Activated CD8-positive, alpha-beta memory T cell treated with anti-CD3 and anti-CD28 coated beads, Interleukin-2, amount 10 ng/mL, durations not matched to agents 7 days and 5 days (primary cell): ENCODE data around the gene TMEM240. TPM values are rescaled to one million over a fixed set of nuclear protein-coding genes. Genes with fewer than 3 reads are reported as not detected.
A peak's percentile ranks its signal among the peaks of the same experiment; 100 is the strongest.
"Not testable (repeated sequence)": the region's sequence is repeated elsewhere in the genome, so short reads cannot be mapped to it uniquely, and the experiment has no call there.

ENCODE experiments used
- ATAC-seq: fragments of 150-1000 bp; cut with Tn5 transposase; one replicate; pipeline ENCODE4 v1.10.0; 2021; ENCODE audit warnings: moderate library complexity
- CTCF ChIA-PET: fragments of 350-600 bp; sonication (Branson Sonifier 250); formaldehyde crosslinking; loops from one replicate; lab custom pipeline; 2021; ENCODE audit warnings: antibody characterized with exemption; lab: Charles Lee
- DNase-seq: peaks from one replicate; pipeline ENCODE4 v3.0.0-alpha.2; 2020
- H3K27ac Mint-ChIP-seq: one replicate; pipeline ENCODE4 v1.8.0; 2021; ENCODE audit warnings: mild to moderate bottlenecking, mixed read lengths
- H3K27me3 Mint-ChIP-seq: one replicate; pipeline ENCODE4 v1.8.0; 2021; ENCODE audit warnings: mixed read lengths
- H3K36me3 Mint-ChIP-seq: one replicate; pipeline ENCODE4 v1.8.0; 2021; ENCODE audit warnings: mild to moderate bottlenecking, mixed read lengths
- H3K4me1 Mint-ChIP-seq: one replicate; pipeline ENCODE4 v1.8.0; 2021; ENCODE audit warnings: mixed read lengths
- H3K4me3 Mint-ChIP-seq: one replicate; pipeline ENCODE4 v1.8.0; 2021; ENCODE audit warnings: mild to moderate bottlenecking, moderate library complexity, mixed read lengths
- H3K9me3 Mint-ChIP-seq: one replicate; pipeline ENCODE4 v1.8.0; 2022; ENCODE audit warnings: low read depth, mixed read lengths
- total RNA-seq, 2 experiments: library from RNA; stranded (reverse); gene quantifications; one replicate each; pipeline ENCODE4 v1.2.3, GENCODE V29; 2021

TMEM240 gene
- total RNA-seq, 2 experiments from 2014 or later: 0.38 to 0.61 TPM

DNA sequence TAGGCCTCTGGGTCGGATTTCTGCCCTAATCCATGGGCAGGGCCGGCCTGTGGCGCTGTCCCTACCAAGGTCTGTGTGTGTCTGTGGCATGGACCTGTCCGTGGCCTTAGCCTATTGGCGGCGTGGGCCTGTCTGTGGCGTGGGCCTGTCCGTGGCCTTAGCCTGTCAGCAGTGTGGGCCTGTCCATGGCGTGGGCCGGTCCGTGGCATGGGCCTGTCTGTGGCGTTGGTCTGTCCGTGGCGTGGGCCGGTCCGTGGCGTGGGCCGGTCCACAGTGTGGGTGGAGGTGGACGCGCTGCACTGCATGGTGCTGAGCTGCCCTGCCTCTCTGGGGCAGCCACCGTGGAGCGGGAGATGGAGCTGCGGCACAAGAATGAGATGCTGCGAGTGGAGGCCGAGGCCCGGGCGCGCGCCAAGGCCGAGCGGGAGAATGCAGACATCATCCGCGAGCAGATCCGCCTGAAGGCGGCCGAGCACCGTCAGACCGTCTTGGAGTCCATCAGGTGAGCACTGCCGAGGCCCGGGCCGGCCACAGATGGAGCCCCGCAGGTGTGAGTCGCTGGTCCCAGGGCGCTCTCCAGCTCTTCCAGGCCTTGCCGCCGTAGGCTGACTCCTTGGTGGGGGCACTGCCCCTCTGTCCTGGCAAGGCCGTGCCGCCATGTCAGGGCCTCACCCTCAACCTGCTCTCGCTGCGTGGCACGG lies 20.5 kb downstream of the TMEM240 start:
- CTCF ChIA-PET, H3K9me3 Mint-ChIP-seq, H3K27me3 Mint-ChIP-seq, DNase-seq, H3K27ac Mint-ChIP-seq, ATAC-seq, H3K4me1 Mint-ChIP-seq, H3K4me3 Mint-ChIP-seq: not testable (repeated sequence)
- peaks cover 20% of the 10 kb centered on the region for H3K36me3 Mint-ChIP-seq

DNA sequence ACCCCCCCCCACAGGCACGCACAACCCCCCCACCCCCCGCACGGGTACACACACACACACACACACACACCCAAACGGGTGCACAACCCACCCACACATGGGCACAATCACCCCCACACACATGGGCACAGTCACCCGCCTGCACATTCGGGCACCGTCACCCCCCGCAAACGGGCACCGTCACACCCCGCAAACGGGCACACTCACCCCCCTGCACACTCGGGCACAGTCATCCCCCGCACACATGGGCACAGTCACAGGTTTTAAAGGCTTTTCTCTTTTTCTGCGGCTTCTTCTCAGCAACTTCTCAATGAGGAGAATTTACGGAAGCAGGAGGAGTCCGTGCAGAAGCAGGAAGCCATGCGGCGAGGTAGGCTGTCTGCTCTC lies 21.8 kb downstream of the TMEM240 start:
- DNase-seq, H3K4me1 Mint-ChIP-seq, H3K4me3 Mint-ChIP-seq, H3K27ac Mint-ChIP-seq, H3K9me3 Mint-ChIP-seq, ATAC-seq, CTCF ChIA-PET, H3K27me3 Mint-ChIP-seq: not testable (repeated sequence)
- H3K36me3 Mint-ChIP-seq: peaks cover 19% of the 10 kb centered on the region

DNA sequence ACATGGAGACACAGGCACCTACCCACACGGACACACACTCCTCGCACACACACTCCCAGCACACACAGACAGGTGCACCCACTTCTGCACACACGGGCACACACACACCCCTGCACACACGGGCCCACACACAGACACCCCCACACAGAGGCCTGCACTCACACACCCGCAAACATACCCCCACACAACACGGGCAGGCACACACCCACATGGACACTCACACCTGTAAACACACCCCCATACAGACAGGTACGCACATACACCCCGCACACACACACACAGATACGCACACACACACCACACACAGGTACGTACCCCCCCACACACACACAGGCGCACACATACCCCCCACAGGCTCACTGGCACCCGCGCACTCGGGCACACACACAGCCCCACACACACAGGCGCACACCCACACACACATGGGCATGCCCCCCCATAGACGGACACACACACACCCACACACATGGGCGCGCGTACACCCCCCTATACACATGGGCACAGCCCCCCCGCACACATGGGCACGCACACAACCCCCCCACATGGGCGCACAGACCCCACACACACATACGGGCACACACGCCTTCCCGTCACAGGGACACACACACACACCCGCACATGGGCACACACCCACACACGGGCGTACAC lies 22.3 kb downstream of the TMEM240 start:
- no peaks in the 10 kb centered on the region for H3K27me3 Mint-ChIP-seq
- no peak overlapping the region for H3K27ac Mint-ChIP-seq
- CTCF ChIA-PET: no interaction called here
- DNase-seq (no peak), ATAC-seq (no peak)
- no peak overlapping the region for H3K4me3 Mint-ChIP-seq
- no peaks in the 10 kb centered on the region for H3K9me3 Mint-ChIP-seq
- H3K4me1 Mint-ChIP-seq: peaks cover 7% of the 10 kb centered on the region
- peaks cover 19% of the 10 kb centered on the region for H3K36me3 Mint-ChIP-seq

DNA sequence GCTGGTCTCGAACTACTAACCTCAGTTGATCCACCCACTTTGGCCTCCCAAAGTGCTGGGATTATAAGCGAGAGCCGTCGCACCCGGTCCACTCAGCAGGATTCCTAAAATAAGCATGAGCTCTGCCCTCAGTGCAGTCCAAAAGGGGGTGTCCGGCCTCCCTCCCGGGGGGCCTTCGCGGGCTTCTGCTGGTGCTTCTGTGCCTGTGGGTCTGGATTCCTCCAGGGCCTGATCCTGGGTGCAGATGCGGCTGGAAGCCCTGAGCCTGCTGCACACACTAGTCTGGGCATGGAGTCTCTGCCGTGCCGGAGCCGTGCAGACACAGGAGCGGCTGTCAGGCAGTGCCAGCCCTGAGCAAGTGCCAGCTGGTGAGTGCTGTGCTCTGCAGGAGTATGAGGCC lies 23.5 kb downstream of the TMEM240 start:
- CTCF ChIA-PET: not testable (repeated sequence)

DNA sequence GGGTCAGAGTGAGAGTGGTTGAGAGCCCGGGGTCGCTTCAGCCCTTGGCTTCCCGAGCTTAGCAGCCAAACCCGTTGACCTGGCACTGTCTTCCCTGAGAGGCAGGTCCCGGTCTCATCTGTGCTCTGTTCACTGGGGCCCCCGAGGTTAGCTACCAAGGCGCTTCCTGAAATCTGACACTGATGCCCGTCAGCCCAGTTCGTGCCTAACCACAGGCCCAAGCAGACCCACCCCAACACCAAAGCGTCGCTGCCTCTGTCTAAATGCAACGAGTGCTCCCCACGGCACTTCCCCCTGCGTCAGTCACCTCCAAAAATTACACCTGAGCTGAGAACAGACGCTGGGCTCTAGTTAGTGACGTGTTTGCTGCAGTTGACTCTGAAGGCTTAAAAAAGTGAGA lies 26.0 kb downstream of the TMEM240 start:
- peaks cover 14% of the 10 kb centered on the region for H3K36me3 Mint-ChIP-seq
- H3K4me3 Mint-ChIP-seq, ATAC-seq, H3K27me3 Mint-ChIP-seq, H3K27ac Mint-ChIP-seq, CTCF ChIA-PET, DNase-seq, H3K9me3 Mint-ChIP-seq: not testable (repeated sequence)
- peaks cover 15% of the 10 kb centered on the region for H3K4me1 Mint-ChIP-seq

More for the DNA sequence above, 23.5 kb downstream of the TMEM240 start:
- H3K27me3 Mint-ChIP-seq, DNase-seq, H3K27ac Mint-ChIP-seq, H3K9me3 Mint-ChIP-seq, H3K4me3 Mint-ChIP-seq, H3K4me1 Mint-ChIP-seq, ATAC-seq: not testable (repeated sequence)
- H3K36me3 Mint-ChIP-seq: peaks cover 19% of the 10 kb centered on the region

DNA sequence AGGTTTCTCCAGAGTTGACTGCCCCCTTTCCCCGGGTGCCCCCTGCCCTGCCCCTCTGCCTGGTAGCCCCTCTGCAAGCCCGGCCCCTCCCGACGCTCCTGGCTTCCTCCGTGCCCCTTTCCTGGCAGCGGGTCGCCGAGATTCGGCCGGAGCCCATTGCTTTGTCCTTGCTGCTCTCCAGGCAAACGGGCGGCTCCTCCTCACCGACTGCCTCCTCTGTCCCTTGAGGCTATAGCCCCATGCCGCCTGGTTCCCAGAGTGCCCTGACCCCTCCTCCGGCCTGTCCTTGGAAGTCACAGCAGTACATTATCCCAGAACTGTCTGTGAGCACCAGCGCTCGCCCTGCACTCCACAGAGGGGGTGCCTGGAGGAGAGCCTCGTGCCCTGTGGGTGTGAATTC lies 26.7 kb downstream of the TMEM240 start:
- H3K9me3 Mint-ChIP-seq, DNase-seq, H3K27ac Mint-ChIP-seq, H3K27me3 Mint-ChIP-seq, ATAC-seq, CTCF ChIA-PET: not testable (repeated sequence)
- H3K4me3 Mint-ChIP-seq: peak overlapping the region; percentile 55
- H3K36me3 Mint-ChIP-seq: peaks cover 12% of the 10 kb centered on the region
- H3K4me1 Mint-ChIP-seq: peaks cover 15% of the 10 kb centered on the region

DNA sequence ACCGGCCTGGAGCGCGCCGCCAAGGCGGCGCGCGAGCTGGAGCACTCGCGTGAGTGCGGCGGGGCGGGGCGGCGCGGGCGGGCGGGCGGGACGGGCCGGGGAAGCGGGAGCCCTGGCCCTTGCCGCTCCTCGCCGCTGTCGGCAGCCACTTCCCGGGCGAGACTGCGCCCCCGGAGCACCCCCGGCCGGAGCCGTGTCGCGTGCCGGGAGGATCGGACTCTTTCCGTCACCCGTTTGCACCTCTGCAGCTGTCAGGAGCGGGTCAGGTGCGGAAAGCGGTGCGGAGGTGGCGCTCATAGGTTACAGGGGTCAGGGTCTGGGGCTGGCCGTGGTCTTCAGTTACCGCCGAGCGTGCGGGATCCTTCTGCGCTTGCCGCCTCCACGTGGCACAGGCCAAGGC lies 28.0 kb downstream of the TMEM240 start:
- H3K27me3 Mint-ChIP-seq, CTCF ChIA-PET, H3K9me3 Mint-ChIP-seq, H3K36me3 Mint-ChIP-seq: not testable (repeated sequence)
- H3K4me3 Mint-ChIP-seq: peak overlapping the region; percentile 70
- DNase-seq (peak; percentile 52), ATAC-seq (peak; percentile 22)
- peak overlapping the region; percentile 52 for H3K27ac Mint-ChIP-seq
- peaks cover 17% of the 10 kb centered on the region for H3K4me1 Mint-ChIP-seq

DNA sequence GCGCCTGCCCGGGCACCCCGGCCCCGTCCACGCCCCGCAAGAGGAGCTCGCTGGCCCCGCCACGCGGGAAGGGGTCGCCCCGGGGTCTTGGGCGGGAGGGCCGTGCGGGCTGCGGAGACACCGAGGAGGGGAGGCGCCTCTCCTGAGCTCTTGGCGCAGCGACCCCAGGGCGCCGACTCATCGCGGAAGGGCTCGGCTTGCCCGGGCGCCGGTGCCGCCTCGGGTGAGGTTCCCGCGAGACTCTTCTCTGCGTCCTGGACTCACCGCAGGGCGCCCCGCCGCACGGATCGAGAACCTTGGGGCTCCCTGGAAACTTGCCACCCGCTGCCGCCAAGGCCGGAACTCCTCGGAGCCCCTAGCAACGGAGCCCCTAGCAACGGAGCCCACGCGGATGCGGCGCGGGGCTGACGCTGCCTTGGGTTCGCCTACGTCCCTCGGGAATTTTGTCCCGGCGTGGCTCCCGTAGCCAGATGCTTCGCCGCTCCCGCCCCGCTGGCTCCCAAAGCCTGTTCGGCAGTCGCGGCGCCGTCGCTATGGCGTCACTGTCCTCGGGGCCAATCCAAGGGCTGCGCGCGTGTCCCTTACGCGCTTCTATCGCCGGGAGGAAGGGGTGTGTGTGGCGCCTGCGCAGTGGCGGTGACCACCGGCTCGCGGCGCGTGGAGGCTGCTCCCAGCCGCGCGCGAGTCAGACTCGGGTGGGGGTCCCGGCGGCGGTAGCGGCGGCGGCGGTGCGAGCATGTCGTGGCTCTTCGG lies 28.7 kb downstream of the TMEM240 start, which contains the start of gene ATAD3A:
Gene ATAD3A, plus strand, starts transcription at position 630 of the 753 bp plus-strand sequence. Its CDS starts 107 bp downstream, at position 737.
- CTCF ChIA-PET: no interaction called here
- peaks cover 2% of the 10 kb centered on the region for H3K36me3 Mint-ChIP-seq
- H3K27ac Mint-ChIP-seq: peak within 1 kb of the TSS; percentile 85
- peaks cover 22% of the 10 kb centered on the region for H3K4me1 Mint-ChIP-seq
- DNase-seq (peak; percentile 98), ATAC-seq (peak; percentile 93)
- no peaks in the 10 kb centered on the region for H3K9me3 Mint-ChIP-seq
- peak within 1 kb of the TSS; percentile 82 for H3K4me3 Mint-ChIP-seq
- no peaks in the 10 kb centered on the region for H3K27me3 Mint-ChIP-seq

DNA sequence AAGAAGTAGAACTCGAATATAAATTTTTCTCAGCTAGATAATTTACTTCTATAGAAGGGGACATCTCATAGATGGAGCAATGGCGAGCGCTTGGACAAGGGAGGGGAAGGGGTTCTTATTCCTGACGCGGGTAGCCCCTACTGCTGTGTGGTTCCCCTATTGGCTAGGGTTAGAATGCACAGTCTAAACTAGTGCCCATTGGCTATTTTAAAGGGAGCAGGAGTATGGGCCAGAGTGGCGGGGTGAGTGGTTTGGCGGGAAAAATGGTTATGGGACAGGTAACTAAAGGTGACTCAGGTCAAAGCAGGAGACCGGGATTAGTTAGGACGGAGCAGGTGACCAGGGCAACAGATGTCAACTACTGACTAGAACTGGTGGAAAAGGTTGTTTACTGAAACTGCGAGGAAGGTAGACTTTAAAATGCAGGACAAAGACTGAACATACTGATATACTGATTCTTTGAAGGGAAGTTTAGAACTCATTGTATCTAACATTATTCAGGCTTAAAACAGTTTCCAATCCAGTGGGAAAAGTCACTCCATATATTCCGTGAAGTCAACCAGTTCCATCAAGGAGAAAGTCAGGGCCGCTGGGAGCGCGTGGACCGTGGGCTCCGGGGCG lies 29.4 kb downstream of the TMEM240 start:
- peaks cover 26% of the 10 kb centered on the region for H3K4me1 Mint-ChIP-seq
- CTCF ChIA-PET: no interaction called here
- peak overlapping the region; percentile 85 for H3K27ac Mint-ChIP-seq
- H3K27me3 Mint-ChIP-seq: no peaks in the 10 kb centered on the region
- H3K36me3 Mint-ChIP-seq: peaks cover under 1% of the 10 kb centered on the region
- DNase-seq: no peak
- peak overlapping the region; percentile 82 for H3K4me3 Mint-ChIP-seq
- no peak for ATAC-seq
- H3K9me3 Mint-ChIP-seq: no peaks in the 10 kb centered on the region

DNA sequence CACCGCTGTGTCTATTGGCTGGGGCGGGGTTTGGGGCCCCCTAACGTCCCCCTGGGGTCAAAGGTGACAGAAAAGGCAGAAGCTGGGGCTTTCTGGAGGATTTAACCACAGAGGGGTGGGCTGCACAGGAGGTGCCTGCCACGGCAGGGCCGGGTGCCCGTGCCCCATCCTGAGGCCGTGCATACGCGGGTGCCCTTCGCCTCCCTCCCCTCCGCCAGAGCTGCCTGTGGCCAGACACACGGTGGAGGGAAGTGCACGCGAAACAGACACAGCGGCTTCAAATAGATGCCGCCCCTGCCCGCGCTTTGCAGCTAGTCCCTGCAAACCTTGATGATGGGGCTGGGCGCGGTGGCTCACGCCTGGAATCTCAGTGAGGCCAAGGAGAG lies 31.0 kb downstream of the TMEM240 start:
- H3K27ac Mint-ChIP-seq, H3K4me3 Mint-ChIP-seq, DNase-seq, H3K9me3 Mint-ChIP-seq, CTCF ChIA-PET, H3K36me3 Mint-ChIP-seq, H3K27me3 Mint-ChIP-seq, ATAC-seq: not testable (repeated sequence)
- H3K4me1 Mint-ChIP-seq: peaks cover 36% of the 10 kb centered on the region

DNA sequence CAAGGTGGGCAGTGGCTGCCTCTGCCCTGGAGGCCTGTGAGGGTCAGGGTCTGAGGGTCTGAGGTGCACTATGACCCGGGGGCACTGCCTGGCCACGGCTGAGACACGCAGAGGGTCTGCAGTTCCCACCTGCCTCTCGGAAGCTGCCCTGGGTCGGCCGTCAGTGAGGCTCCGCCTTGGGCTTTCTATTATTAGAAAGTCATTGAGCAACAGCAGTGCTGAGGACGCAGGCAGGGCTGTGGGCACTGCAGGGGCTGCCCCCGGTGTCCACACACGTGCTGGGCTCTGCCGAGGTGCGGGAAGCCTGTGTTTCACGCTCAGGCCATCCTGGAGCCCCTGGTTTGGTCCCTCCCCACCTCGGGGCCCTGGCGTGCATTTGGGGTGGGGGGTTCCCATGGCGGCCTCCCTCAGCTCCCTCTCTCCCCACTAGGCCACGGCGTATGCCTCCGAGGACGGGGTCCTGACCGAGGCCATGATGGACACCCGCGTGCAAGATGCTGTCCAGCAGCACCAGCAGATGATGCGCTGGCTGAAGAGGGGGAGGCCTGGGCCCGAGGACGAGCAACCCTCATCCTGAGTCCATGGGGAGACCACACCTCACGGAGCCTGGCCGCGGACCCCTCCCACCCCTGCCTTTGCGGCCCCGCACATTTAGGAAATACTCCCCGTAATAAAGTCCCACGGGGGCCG lies 31.5 kb downstream of the TMEM240 start:
- H3K36me3 Mint-ChIP-seq, H3K27me3 Mint-ChIP-seq, ATAC-seq, H3K27ac Mint-ChIP-seq, DNase-seq, CTCF ChIA-PET, H3K4me3 Mint-ChIP-seq, H3K9me3 Mint-ChIP-seq: not testable (repeated sequence)
- H3K4me1 Mint-ChIP-seq: peaks cover 35% of the 10 kb centered on the region

DNA sequence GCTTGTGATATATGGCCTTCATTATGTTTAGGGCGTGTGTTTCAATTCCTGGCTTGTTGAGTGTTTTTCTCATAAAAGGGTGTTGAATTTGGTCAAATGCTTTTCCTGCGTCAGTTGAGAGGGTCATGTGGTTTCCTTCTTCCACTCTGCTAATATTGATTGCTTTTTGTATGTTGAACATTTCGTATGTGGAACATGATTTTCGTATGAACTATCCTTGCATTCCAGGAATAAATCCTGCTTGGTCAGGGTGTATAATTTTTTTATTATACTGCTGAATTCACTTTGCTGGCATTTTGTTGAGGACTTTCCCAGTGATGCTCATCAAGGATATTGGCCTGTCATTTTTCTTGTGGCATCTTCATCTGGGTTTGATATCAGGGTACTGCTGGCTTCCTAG lies 33.1 kb downstream of the TMEM240 start:
- CTCF ChIA-PET: no interaction called here

DNA sequence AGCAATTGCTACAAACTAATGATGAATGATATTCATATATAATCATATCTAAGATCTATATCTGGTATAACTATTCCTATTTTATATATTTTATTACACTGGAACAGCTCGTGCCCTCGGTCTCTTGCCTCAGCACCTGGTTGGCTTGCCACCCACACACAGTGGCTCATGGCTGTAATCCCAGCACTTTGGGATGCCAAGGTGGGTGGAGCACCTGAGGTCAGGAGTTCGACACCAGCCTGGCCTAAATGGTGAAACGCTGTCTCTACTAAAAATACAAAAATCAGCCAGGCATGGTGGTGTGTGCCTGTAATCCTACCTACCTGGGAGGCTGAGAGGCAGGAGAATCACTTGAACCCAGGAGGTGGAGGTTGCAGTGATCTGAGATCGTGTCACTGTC lies 34.6 kb downstream of the TMEM240 start:
- Mint-ChIP-seq H3K4me1 (peaks cover 25% of the 10 kb centered on the region), H3K27ac (peak overlapping the region; percentile 92)
- ATAC-seq, H3K4me3 Mint-ChIP-seq, H3K36me3 Mint-ChIP-seq, DNase-seq, H3K27me3 Mint-ChIP-seq, H3K9me3 Mint-ChIP-seq: not testable (repeated sequence)
- CTCF ChIA-PET: interaction anchor here (0.6 to 1.9 kb wide), 4 partner anchors 63 to 442 kb away, joined by 3 to 11 read pairs (median 3); no protein-coding TSS in a partner anchor

More for the DNA sequence above, 33.1 kb downstream of the TMEM240 start:
- no peak for DNase-seq
- Mint-ChIP-seq H3K27me3 (no peaks in the 10 kb centered on the region), H3K4me1 (peaks cover 30% of the 10 kb centered on the region), H3K36me3 (no peaks in the 10 kb centered on the region), H3K27ac (no peak overlapping the region), H3K9me3 (no peaks in the 10 kb centered on the region), H3K4me3 (no peak overlapping the region)
- ATAC-seq: no peak
